Neural progenitor cell (in vitro differentiated cells): Measurements from ENCODE around the gene TRAF1.

ENCODE experiments used
- EZH2 ChIP-seq: fragments of 200-600 bp; sonication (generic); IDR thresholded peaks from 2 replicates; pipeline ENCODE4 v1.6.1; 2017; ENCODE audit warnings: antibody characterized with exemption, mild to moderate bottlenecking, moderate library complexity
- TF ChIP-seq, protein P1 (sequence below): fragments of 200-600 bp; sonication (generic); IDR thresholded peaks from 2 replicates; pipeline ENCODE4 v1.5.1; 2017; ENCODE audit warnings: antibody characterized with exemption, mild to moderate bottlenecking

DNA sequence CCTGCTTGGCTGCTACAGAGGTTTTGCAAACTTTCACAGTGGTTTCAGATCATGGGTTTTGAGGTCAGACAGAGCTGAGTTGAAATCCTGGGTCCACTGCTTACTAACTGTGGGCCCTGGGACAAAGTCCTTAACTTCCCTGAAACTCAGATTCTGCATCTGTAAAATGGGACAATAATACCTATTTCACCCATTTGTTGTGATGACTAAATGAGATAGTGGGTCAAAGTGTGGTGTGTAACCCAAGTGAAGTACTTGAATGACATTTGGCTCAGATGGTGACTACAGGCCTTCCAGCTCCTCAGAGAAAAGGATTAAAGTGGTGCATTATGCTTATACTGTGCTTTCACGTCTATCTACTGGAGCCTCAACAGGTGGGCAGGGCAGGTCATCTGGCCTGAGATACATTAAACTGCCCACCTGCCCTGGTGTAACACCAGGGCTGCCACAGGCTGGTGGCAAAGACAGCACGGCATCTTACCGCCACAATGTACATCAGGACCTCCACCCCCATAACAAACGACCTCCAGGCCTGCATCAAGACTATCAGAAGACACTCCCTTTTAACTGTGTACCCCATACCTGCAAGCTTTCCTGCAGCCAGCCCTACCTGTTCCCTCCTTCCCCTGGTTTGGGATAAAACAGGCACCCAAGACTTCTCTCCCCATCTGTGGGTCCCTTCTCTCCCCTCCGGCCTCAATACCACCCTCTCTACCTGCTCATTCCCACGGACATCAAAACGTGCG is 846 bp upstream of the TRAF1 start:
- TF ChIP-seq, protein P1, sequence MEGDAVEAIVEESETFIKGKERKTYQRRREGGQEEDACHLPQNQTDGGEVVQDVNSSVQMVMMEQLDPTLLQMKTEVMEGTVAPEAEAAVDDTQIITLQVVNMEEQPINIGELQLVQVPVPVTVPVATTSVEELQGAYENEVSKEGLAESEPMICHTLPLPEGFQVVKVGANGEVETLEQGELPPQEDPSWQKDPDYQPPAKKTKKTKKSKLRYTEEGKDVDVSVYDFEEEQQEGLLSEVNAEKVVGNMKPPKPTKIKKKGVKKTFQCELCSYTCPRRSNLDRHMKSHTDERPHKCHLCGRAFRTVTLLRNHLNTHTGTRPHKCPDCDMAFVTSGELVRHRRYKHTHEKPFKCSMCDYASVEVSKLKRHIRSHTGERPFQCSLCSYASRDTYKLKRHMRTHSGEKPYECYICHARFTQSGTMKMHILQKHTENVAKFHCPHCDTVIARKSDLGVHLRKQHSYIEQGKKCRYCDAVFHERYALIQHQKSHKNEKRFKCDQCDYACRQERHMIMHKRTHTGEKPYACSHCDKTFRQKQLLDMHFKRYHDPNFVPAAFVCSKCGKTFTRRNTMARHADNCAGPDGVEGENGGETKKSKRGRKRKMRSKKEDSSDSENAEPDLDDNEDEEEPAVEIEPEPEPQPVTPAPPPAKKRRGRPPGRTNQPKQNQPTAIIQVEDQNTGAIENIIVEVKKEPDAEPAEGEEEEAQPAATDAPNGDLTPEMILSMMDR = no peak
- TF ChIP-seq EZH2 = no peak
